ENCODE measurements around the gene UBR3.

UBR3 gene

GRCh38 chr2:169955940-169956339 is 128.7 kb downstream of the UBR3 start:
- H3K4me3 ChIP-seq (ENCODE audit: low read depth, low read length): no peak overlapping the region
- H3K36me3 ChIP-seq (ENCODE audit: control insufficient read depth in 2 of 2, insufficient read depth in 1 of 2, low read length in 2 of 2): peaks cover 0 to 19% of the 10 kb centered on the region in 2 experiments; a peak in 2 of 3 replicates
- ChIA-PET CTCF (no interaction called here), POLR2A (no interaction called here)
- H3K27ac ChIP-seq (ENCODE audit: extremely low read depth, low read depth, low read length): no peak overlapping the region
- TF ChIP-seq, protein P1, sequence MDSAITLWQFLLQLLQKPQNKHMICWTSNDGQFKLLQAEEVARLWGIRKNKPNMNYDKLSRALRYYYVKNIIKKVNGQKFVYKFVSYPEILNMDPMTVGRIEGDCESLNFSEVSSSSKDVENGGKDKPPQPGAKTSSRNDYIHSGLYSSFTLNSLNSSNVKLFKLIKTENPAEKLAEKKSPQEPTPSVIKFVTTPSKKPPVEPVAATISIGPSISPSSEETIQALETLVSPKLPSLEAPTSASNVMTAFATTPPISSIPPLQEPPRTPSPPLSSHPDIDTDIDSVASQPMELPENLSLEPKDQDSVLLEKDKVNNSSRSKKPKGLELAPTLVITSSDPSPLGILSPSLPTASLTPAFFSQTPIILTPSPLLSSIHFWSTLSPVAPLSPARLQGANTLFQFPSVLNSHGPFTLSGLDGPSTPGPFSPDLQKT (IDR thresholded peaks at IDR 0.05; ENCODE audit: borderline replicate concordance, low read depth, low read length): no peak
- no peak for TF ChIP-seq ZNF175 (tag by site-specific recombination; IDR thresholded peaks at IDR 0.05)
- TF ChIP-seq ZBTB6 (tag by site-specific recombination; IDR thresholded peaks at IDR 0.05): no peak
- no peak for TF ChIP-seq ZNF843 (tag by site-specific recombination; IDR thresholded peaks at IDR 0.05)
- TF ChIP-seq, protein P2, sequence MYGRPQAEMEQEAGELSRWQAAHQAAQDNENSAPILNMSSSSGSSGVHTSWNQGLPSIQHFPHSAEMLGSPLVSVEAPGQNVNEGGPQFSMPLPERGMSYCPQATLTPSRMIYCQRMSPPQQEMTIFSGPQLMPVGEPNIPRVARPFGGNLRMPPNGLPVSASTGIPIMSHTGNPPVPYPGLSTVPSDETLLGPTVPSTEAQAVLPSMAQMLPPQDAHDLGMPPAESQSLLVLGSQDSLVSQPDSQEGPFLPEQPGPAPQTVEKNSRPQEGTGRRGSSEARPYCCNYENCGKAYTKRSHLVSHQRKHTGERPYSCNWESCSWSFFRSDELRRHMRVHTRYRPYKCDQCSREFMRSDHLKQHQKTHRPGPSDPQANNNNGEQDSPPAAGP (tag by site-specific recombination; IDR thresholded peaks at IDR 0.05): no peak
- TF ChIP-seq BCL11A (tag by site-specific recombination; IDR thresholded peaks at IDR 0.05; ENCODE audit: low read depth): no peak
- no peak for TF ChIP-seq ZNF560 (tag by site-specific recombination; IDR thresholded peaks at IDR 0.05; ENCODE audit: borderline replicate concordance)
- TF ChIP-seq ZSCAN5A (tag by site-specific recombination; IDR thresholded peaks at IDR 0.05): no peak
- no peak for TF ChIP-seq GLI4 (tag by site-specific recombination; IDR thresholded peaks at IDR 0.05)
- no peak for TF ChIP-seq ZNF580 (tag by site-specific recombination; IDR thresholded peaks at IDR 0.05)
- TF ChIP-seq, protein P3, sequence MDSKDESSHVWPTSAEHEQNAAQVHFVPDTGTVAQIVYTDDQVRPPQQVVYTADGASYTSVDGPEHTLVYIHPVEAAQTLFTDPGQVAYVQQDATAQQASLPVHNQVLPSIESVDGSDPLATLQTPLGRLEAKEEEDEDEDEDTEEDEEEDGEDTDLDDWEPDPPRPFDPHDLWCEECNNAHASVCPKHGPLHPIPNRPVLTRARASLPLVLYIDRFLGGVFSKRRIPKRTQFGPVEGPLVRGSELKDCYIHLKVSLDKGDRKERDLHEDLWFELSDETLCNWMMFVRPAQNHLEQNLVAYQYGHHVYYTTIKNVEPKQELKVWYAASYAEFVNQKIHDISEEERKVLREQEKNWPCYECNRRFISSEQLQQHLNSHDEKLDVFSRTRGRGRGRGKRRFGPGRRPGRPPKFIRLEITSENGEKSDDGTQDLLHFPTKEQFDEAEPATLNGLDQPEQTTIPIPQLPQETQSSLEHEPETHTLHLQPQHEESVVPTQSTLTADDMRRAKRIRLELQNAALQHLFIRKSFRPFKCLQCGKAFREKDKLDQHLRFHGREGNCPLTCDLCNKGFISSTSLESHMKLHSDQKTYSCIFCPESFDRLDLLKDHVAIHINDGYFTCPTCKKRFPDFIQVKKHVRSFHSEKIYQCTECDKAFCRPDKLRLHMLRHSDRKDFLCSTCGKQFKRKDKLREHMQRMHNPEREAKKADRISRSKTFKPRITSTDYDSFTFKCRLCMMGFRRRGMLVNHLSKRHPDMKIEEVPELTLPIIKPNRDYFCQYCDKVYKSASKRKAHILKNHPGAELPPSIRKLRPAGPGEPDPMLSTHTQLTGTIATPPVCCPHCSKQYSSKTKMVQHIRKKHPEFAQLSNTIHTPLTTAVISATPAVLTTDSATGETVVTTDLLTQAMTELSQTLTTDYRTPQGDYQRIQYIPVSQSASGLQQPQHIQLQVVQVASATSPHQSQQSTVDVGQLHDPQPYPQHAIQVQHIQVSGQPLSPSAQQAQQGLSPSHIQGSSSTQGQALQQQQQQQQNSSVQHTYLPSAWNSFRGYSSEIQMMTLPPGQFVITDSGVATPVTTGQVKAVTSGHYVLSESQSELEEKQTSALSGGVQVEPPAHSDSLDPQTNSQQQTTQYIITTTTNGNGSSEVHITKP (tag by site-specific recombination; IDR thresholded peaks at IDR 0.05): no peak
- no peak for TF ChIP-seq SCRT2 (tag by site-specific recombination; IDR thresholded peaks at IDR 0.05)
- no peak for TF ChIP-seq GLIS1 (tag by site-specific recombination; IDR thresholded peaks at IDR 0.05)
- no peak for TF ChIP-seq ZNF660 (tag by site-specific recombination; IDR thresholded peaks at IDR 0.05)
- no peak for TF ChIP-seq SCRT1 (tag by site-specific recombination; IDR thresholded peaks at IDR 0.05; ENCODE audit: borderline replicate concordance)
- no peak for TF ChIP-seq ZNF114 (tag by site-specific recombination; IDR thresholded peaks at IDR 0.05)
- no peak for TF ChIP-seq ZNF184 (tag by site-specific recombination; IDR thresholded peaks at IDR 0.05)
- no peak for TF ChIP-seq ZNF292 (tag by site-specific recombination; IDR thresholded peaks at IDR 0.05; ENCODE audit: borderline replicate concordance, low read depth)
- TF ChIP-seq, protein P4, sequence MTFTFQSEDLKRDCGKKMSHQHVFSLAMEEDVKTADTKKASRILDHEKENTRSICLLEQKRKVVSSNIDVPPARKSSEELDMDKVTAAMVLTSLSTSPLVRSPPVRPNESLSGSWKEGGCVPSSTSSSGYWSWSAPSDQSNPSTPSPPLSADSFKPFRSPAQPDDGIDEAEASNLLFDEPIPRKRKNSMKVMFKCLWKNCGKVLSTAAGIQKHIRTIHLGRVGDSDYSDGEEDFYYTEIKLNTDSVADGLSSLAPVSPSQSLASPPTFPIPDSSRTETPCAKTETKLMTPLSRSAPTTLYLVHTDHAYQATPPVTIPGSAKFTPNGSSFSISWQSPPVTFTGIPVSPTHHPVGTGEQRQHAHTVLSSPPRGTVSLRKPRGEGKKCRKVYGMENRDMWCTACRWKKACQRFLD (tag by site-specific recombination; IDR thresholded peaks at IDR 0.05): no peak
- no peaks in the 10 kb centered on the region for H3K9me3 ChIP-seq (ENCODE audit: control insufficient read depth, insufficient read depth, low read depth, low read length)
- H3K4me1 ChIP-seq (ENCODE audit: control insufficient read depth, insufficient read depth, low read length): no peaks in the 10 kb centered on the region
